Inflammatory macrophage treated with lipopolysaccharide for 1 hour (primary cell): ENCODE results near the gene PTPRN2.
"Not testable (repeated sequence)": the region's sequence is repeated elsewhere in the genome, so short reads cannot be mapped to it uniquely, and the experiment has no call there.

ENCODE experiments used
- DNase-seq, 2 donors: peaks; one replicate each; pipeline ENCODE4 v3.0.0-alpha.2; 2020 to 2022

The PTPRN2 gene

DNA sequence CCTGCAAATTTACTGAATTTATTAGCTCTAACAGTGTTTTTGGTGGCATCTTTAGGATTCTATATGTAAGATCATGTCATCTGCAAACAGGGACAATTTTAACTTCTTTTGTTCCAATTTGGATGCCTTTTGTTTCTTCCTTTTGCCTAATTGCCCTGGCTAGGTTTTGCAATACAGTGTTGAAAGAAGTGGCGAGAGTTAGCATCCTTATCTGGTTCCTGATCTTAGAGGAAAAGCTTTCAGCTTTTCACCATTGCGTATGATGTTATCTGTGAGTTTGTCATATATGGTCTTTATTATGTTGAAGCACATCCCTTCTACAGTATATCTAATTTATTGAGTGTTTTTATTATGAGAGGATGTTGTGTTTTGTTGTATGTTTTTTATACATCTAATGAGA is 301.4 kb downstream of the PTPRN2 start:
- DNase-seq: no peak

DNA sequence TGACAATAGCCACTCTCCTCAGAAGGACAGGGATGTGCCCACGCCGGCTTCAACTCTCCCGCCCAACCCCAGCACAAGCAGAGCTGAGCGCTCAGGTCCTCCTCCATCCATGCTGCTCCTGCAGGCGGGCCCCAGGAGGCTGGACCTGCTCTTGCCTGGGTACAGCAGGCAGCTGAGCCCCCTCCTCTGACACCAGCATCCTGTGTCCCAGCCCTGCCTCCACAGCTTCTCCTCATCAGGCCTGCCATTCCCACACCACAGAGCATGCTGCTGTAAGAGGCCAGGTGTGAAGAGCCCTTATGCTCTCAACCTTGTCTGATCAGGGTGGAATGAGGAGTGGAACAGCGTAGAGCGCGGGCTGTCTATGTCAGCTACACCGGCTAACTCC is 302.2 kb downstream of the PTPRN2 start:
- no peak for DNase-seq

DNA sequence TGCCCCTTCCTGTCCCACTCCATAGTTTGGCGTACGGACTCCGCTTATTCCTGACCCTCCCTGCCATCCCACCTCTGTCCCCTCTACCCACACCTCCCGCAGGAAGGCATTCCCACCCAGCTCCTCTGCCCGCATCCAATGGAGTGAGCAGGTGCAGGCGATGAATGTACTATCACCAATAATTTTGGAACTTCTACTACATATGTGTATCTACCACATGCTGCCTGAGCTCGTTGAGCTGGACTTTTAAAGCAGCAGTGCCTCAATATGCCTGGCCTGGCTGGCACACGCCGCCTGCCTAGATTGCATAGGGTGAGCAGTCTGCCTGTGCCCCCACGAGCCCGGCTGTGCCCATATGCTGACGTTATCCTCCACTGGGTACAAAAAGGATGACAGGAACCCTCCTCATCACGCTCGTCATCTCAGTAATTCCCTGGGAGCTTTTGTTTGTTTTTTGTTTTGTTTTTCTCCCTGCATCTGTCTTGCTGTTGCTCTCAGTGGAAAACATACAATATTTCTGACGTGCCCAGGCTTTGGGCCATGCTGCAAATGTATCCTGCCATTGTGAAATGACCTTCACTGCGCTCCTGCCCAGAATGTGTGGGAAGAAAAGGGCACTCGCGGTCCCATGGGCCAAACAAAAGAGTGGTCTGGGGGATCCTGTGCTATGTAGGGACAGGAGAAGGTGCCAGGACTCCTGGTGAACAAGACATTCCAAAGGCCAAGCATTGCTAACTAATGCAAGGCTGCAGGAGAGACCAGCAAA is 302.8 kb downstream of the PTPRN2 start:
- DNase-seq: no peak

DNA sequence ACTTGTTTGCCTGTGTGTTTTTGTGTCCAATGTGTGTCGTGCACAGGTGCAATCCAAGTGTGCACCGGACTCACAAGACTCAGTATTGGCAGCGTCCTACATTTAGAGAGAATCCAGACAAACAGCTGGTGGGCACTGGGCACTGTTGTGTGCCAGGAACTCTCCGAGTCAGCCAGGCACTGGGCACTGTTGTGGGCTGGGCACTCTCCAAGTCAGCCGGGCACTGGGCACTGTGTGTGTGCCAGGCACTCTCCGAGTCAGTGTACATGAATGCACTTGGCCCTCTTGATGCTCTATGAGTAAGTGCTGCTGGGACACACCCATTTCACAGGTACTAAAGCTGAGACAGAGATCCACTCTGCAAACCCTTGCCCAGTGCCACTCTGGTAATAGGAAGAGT is 303.5 kb downstream of the PTPRN2 start:
- DNase-seq: no peak

DNA sequence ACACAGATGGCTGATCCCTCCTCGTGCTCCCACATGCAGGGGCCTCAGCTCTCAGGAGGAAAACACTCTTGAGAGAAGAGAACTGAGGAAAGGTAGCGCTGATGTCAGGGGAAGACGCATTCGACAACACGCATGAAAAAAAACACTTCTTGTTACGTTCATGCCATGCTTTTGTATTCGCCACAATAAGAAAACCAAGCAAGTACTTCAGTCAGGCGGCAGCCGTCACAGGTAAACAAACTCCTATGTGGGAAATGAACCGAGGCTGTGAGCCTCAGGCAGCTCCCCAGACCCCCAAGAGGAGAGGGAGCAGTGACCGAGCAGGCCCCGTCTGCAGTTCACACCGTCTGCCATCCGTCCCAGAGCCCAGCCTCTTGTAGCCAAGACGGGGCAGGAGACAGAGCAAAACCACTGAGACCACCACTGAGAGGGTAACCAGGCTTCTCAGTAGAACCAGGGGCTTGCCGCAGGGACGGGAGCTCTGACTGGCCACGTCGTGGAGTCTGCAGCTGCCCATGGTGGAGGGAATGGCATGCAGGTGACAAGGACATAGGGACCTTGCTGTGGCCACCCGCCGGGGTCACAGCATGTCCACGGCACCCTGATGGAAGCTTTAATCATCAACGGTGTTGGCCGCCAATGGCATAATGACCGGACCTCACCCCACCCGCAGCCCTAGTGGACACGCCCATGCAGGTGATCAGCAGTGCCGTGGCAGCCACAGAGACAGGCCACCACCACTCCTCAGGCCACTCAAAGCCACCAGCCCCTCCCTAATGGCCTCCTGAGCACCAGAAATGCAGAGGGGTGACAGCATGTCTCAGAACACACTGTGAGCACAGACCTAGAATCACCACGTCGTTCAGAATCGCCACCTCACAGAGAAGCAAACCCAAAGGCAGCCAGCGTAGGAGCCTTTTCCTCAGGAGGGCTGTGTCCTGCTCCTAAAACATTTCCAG is 304.3 kb downstream of the PTPRN2 start:
- DNase-seq: no peak

DNA sequence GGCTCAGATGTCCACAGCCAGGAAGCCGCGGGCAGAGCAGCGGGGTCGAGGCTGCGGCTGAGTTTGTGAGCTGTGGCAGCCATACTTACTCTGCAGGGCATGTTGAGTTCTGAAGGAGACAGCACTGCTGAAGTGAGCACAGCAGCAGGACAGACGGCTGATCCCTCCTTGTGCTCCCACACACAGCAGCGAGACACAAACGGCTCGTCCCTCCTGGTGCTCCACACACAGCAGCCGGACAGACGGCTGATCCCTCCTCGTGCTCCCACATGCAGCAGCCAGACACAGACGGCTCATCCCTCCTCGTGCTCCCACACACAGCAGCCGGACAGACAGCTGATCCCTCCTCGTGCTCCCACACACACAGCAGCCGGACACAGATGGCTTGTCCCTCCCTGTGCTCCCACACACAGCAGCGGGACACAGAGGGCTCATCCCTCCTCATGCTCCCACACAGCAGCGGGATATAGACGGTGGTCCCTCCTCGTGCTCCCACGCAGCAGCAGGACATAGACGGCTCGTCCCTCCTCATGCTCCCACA is 305.1 kb downstream of the PTPRN2 start:
- DNase-seq: no peak

DNA sequence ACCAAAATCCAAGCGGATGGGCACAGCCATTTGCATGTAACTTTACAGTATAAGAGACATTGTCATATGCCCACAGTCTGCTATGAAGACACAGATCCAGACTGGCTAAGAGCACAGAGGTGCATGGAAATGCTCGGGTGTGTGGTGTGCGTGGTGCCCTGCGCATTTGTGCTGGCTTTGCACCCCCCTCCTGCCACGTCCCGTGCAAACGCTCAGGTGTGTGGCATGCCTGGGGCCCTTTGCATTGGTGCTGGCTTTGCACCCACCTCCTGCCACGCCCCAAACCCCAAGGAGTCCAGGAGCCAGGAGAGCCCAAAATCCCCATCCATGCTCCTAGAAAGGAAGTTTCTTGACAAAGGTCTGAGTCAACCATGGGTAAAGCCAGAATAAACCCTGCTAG is 306.2 kb downstream of the PTPRN2 start:
- DNase-seq: no peak

DNA sequence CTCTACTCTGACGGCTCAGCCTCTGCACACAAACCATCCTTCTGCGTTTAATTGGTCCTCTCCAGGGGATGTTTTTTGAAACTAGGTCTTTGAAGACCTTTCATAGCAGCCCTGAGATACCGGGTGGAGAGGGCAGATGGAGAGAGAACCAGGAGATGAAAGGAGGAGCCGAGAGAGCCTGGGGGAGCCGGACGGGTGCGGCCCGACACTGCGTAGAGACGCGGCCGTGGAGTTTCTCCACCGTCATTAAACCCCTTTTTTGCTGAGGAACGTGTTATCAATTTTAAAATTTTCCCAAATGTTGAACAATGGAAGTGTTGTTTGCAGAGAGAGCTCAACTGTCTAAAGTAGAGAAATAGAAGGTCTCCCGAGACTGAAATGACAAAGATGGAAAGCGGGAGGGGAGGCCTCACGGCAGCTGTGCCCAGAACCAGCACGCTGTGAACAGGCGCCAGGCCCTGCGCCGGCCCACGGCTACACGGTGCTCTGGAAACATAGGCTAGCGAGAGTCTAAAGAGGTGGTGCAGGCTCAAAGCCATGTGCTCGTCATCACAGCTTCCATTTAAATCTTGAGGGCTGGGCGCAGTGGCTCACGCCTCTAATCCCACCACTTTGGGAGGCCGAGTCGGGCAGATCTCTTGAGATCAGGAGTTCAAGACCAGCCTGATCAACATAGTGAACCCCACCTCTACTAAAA is 307.0 kb downstream of the PTPRN2 start:
- no peak for DNase-seq

DNA sequence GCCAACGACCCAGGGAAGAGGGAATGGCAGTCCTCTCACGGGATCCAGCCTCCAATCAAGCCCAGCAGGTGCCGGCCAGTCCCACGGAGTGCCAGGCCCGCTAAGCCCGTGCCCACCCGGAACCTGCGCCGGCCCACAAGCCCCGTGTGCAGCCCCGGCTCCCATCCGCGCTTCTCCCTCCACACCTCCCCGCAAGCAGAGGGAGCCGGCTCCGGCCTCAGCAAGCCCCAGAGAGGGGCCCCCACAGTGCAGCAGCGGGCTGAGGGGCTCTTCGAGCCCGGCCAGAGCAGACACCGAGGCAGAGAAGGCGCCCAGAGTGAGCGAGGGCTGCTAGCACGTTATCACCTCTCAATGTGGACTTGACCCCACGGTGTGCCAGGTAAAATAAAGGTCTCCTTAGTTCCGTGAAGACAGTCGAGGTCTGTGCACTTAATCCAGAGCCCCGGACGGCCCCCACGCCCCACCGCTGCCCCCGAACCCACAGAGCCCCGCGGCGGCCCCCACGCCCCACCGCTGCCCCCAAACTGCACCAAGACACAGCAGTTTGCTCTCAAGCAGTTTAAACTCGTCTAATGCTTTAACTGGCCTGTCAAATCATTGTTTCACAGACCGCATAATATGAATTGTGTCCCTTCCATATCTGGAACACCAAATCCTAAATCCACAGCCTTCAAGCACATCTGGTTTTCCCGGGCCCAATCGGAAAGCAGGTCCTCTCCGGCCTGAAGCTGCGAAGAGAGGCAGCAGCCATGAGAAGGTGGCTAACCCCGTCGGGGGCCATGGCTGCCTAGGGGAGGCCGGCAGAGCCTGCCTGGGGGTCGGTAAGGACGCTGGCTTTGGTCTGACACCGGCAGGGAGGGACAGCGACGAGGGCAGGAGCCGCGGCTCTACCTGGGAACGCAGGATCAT is 307.8 kb downstream of the PTPRN2 start:
- no peak for DNase-seq

DNA sequence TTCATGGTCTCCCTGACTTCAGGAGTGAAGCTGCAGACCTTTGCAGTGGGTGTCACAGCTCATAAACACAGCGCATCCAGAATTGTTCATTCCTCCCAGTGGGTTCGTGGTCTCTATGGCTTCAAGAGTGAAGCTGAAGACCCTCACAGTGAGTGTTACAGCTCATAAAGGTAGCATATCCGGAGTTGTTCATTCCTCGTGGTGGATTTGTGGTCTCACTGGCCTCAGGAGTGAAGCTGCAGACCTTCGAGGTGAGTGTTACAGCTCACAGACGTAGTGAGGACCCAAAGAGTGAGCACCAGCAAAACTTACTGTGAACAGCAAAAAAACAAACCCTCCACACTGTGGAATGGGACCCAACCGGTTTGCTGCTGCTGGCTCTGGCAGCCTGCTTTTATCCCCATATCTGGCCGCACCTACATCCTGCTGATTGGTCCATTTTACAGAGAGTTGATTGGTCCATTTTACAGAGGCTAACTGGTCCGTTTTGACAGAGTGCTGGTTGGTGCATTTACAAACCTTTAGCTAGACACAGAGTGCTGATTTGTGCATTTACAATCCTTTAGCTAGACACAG is 308.8 kb downstream of the PTPRN2 start:
- DNase-seq: no peak

DNA sequence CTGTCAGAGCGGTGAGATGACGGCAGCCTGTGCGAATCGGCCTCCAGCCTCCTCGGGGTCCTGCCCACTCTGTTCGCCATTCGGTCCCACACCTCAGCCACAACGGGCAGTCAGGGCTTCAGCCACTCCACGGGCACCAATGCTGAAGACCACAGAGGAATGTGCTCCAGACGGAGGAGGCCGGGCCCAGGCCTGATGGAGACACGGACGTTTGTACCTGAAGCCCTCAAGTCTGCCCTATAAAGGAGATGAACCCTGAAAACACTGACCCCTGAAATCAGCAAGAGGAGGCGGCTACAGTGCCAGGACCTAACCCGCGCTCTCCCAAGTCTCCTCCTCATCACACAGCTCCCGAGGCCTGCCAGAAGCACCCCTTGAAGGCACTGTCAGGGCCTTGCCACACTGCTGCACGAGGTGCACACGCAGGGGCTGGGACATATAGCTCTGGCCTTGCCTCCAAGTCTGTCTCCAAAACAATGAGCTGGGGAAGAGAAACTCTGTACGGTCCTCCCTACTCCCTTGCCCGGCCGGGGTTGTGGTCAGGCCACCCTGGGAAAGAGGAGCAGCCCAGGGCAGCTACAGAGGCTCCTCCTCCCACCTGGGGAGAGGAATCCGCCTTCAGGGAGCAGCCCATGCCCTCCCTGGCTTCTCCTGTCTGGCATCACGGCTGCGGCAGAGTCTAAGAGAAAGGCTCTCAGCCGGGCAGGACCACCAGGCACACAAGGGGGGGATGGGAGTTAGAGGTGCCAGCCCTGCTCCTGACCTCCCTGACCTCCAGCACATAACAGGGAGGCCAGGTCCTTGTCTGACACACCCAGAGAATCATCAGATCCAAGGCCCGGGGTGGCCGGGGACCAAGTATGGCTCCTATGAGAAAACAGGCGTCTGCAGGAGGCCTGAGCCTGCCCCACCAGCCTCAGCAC is 310.1 kb downstream of the PTPRN2 start:
- no peak for DNase-seq

DNA sequence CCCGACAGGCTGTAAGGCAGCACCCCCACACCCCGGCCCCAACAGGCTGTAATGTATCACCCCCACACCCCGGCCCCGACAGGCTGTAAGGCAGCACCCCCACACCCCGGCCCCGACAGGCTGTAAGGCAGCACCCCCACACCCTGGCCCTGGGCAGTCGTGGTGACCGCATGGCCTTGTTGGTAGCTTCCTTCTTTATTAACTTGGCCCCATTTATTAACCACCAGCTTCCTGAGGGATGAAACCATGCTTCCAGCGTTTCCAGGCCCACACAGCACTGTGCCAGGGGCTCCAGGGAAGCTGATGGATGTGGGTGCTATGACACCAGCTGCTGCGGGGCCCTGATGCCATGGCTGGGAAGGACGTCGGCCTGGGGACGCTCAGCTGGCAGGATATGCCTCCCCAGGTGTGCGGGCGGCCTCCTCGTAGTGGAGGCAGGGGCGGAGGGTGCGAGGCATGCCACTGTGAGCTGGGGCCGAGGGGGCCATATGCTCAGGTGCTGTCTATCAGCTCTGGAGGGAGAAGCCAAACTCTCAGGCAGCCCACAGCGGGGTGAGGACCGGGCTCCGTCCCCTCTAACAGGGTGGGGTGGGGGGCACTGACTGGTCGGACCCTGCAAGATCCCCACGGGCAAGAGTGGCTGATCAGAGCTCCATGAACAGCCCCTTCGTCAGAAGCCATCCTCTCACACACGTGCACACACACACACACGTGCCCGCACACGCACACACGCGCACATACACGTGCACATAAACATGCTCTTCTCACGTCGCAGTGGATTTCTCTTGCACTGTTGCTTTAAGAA is 311.0 kb downstream of the PTPRN2 start:
- no peak for DNase-seq

DNA sequence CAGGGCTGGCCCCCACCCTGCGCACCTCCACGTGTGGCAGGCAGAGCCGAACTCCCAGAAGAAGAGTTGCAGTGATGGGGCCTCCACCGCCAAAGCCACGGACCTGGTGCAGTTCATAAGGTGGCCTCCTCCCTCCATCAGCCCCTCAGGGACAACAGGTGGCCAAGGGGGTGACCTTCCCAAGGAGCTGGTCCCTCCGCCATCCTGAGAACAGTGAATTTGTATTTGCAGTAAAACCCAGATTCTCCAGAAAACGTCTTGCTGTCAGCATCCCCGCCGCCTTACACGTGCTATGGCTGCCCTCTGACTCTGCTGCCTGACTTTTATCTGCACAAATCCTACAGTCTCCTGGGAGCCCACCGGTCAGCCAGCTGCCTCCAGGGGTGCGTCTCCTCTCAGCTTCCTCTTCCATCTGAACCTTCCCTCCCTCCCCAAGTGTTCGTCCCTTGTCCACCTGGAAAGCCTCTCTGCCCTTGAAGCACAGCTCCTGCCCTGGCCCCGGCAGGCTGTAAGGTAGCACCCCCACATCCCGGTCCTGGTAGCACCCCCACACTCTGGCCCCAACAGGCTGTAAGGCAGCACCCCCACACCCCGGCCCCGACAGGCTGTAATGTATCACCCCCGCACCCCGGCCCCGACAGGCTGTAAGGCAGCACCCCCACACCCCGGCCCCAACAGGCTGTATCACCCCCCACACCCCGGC is 311.8 kb downstream of the PTPRN2 start:
- no peak for DNase-seq

DNA sequence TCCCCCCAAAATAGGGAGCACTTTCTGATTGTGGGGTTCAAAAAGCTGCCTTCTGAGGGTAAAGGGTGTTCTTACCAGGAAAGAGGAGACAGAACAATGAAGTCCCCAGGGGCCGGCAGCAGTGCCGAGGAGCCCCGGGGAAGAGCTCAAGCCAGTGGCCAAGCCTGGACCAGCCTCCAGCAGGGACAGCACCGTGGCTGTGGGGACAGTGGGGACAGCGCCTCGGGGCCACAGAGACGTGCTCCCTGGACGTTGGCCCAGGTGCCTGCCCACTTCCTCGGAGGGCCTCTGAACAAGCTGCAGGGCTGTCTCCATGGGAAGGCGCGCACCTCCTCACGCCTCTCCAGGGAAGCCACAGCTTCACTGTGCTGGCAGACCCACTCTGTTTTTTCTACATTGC is 312.6 kb downstream of the PTPRN2 start:
- DNase-seq: no peak

DNA sequence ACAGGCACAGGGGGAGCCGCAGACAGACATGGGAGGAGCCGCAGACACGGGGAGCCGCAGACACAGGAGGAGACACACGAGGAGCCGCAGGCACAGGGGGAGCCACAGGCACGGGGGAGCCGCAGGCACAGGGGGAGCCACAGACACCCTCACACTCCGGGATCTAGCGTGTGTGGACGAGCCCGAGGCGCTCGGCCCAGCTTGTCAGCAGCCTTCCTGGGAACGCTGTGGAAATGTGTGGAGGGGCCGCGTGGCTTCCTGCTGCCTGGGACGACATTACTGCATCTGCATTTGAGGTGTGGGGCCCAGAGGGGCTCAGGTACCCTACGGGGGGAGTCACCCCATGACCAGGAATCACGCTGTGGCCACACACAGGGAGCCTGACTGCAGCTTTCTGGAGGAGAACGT is 313.2 kb downstream of the PTPRN2 start:
- DNase-seq: no peak

DNA sequence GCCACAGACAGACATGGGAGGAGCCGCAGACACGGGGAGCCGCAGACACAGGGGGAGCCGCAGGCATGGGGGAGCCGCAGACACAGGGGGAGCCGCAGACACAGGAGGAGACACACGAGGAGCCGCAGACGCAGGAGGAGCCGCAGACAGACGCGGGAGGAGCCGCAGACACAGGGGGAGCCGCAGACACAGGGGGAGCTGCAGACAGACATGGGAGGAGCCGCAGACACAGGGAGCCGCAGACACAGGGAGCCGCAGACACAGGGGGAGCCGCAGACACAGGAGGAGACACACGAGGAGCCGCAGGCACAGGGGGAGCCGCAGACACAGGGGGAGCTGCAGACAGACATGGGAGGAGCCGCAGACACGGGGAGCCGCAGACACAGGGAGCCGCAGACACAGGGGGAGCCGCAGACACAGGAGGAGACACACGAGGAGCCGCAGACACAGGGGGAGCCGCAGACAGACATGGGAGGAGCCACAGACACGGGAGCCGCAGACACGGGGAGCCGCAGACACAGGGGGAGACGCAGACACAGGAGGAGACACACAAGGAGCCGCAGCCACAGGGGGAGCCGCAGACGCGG is 313.8 kb downstream of the PTPRN2 start:
- DNase-seq: not testable (repeated sequence)

DNA sequence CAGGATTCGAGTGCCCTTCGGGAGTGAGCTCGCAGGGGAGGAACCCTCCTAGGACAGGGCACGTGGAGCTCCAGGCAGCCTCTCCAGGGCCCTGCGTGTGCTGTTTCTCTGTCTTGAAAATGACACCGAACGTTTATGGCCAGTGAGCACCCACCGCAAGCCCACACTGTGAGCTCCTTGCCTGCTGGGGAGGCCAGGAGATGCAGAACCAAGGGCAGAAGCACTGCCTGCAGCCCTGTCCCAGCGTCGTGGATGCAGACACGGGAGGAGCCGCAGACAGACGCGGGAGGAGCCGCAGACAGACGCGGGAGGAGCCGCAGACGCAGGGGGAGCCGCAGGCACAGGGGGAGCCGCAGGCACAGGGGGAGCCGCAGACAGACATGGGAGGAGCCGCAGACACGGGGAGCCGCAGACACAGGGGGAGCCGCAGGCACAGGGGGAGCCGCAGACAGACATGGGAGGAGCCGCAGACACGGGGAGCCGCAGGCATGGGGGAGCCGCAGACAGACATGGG is 314.4 kb downstream of the PTPRN2 start:
- no peak for DNase-seq

DNA sequence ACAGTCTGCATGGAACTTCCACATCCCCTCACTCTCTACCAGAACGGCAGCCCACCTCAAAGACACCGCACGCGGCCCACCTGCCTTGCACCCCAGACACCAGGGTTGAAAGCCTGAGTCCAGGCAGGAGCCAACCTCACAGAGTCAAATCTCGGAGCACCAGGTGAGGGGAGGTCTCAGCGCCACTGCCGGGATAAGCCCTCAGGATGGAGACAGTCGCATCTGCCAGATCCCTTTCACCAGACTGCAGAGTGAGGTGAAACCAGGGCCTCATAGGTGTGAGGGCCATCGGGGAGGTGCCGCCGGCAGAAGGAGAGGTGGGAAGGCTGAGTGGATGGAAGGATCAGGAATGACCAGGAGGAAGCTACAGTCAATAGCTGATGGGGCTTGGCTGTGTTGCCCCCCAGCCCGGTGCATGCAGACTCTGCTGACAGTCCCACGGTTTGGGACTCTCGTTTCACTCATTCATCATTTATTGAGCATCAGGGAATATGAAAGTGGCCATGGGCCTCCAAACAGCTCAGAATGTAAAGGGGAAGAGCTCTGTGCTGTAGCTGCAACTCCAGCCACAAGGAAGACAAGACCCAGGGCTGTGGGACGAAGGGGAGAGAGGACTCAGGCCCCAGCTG is 315.0 kb downstream of the PTPRN2 start:
- no peak for DNase-seq
